ENCODE results near the gene NAA80.
A peak's percentile ranks its signal among the peaks of the same experiment; 100 is the strongest.

The NAA80 gene

GRCh38 chr3:50298836-50299637, at the start of gene NAA80, which contains the start of gene HYAL3:
Gene NAA80 (minus strand): TSS chr3:50299405. CDS start chr3:50297463, 1,942 bp downstream.
Gene HYAL3 (minus strand): TSS chr3:50299405. CDS start chr3:50295602, 3,803 bp downstream.
- DNase-seq (ENCODE audit: low read depth): peak; percentile 98

- no peak for DNase-seq (ENCODE audit: low read depth)
These were observed 48.1 kb upstream of the NAA80 start for GRCh38 chr3:50347187-50347813.

GRCh38 chr3:50345586-50346234, 46.5 kb upstream of the NAA80 start, which contains the start of gene ZMYND10:
Gene ZMYND10 (minus strand): TSS chr3:50345732. CDS start chr3:50345579, 153 bp downstream.
- DNase-seq (ENCODE audit: low read depth): no peak

- no peak for DNase-seq (ENCODE audit: low read depth)
These were observed 45.8 kb upstream of the NAA80 start for GRCh38 chr3:50345008-50345407.

- no peak for DNase-seq (ENCODE audit: low read depth)
These were observed 43.8 kb upstream of the NAA80 start for GRCh38 chr3:50342813-50343633.

- DNase-seq (ENCODE audit: low read depth): no peak
These were observed 42.9 kb upstream of the NAA80 start for GRCh38 chr3:50341996-50342650.

GRCh38 chr3:50341537-50341936, 42.3 kb upstream of the NAA80 start:
- DNase-seq (ENCODE audit: low read depth): no peak

- DNase-seq (ENCODE audit: low read depth): no peak
These were observed 41.5 kb upstream of the NAA80 start, which contains the start of gene RASSF1 for GRCh38 chr3:50340448-50341329. Gene RASSF1 (minus strand): TSS chr3:50340836. CDS start chr3:50340805, 31 bp downstream.

GRCh38 chr3:50340147-50340447, 40.9 kb upstream of the NAA80 start:
- no peak for DNase-seq (ENCODE audit: low read depth)

- no peak for DNase-seq (ENCODE audit: low read depth)
These were observed 40.4 kb upstream of the NAA80 start for GRCh38 chr3:50339485-50340146.

- no peak for DNase-seq (ENCODE audit: low read depth)
These were observed 39.8 kb upstream of the NAA80 start for GRCh38 chr3:50338965-50339364.

GRCh38 chr3:50337175-50337861, 38.1 kb upstream of the NAA80 start:
- DNase-seq (ENCODE audit: low read depth): peak; percentile 92

GRCh38 chr3:50336452-50337174, 37.4 kb upstream of the NAA80 start:
- no peak for DNase-seq (ENCODE audit: low read depth)

- DNase-seq (ENCODE audit: low read depth): no peak
These were observed 35.3 kb upstream of the NAA80 start for GRCh38 chr3:50334339-50335075.

- DNase-seq (ENCODE audit: low read depth): no peak
These were observed 34.6 kb upstream of the NAA80 start for GRCh38 chr3:50333744-50334328.

GRCh38 chr3:50331364-50331907, 32.2 kb upstream of the NAA80 start:
- DNase-seq (ENCODE audit: low read depth): no peak

- no peak for DNase-seq (ENCODE audit: low read depth)
These were observed 31.1 kb upstream of the NAA80 start for GRCh38 chr3:50330330-50330729.

All from HS-5 (cell line).